Kidney (tissue), 14 donors: ENCODE results near the gene LGR6. TPM values are rescaled to one million over a fixed set of nuclear protein-coding genes. Genes with fewer than 3 reads are reported as not detected.
A peak's percentile ranks its signal among the peaks of the same experiment; 100 is the strongest.

ENCODE experiments used
- DNase-seq, 5 donors: peaks; one replicate each; pipeline ENCODE4 v3.0.0-alpha.2; 2013 to 2020
- FAIRE-seq: peaks from 2 replicates; lab custom pipeline; 2012; peaks lifted over from hg19 to GRCh38; lab: Jason Lieb, UNC
- H3K27ac ChIP-seq, 2 donors: one replicate each; pipeline ENCODE4 v1.7.0; 2013; ENCODE audit warnings: low read depth in 2 of 2, low read length in 2 of 2, inconsistent platforms in 1 of 2
- H3K27me3 ChIP-seq: one replicate; pipeline ENCODE4 v1.7.1; 2013; ENCODE audit warnings: low read length, inconsistent platforms; ENCODE audit not compliant: control insufficient read depth, insufficient read depth
- H3K36me3 ChIP-seq, 3 donors: one replicate each; pipeline versions ENCODE4 v1.7.0 to v1.7.1; 2013; ENCODE audit warnings: low read length in 3 of 3, control low read depth in 1 of 3, inconsistent platforms in 1 of 3; ENCODE audit not compliant: insufficient read depth in 3 of 3, control insufficient read depth in 2 of 3
- H3K4me1 ChIP-seq, 3 donors: one replicate each; pipeline versions ENCODE4 v1.7.0 to v1.7.1; 2013; ENCODE audit warnings: low read length in 3 of 3, inconsistent platforms in 1 of 3, low read depth in 1 of 3; ENCODE audit not compliant: control insufficient read depth in 2 of 3, insufficient read depth in 2 of 3
- H3K4me3 ChIP-seq, 3 donors: one replicate each; pipeline versions ENCODE4 v1.7.0 to v1.8.1; 2013; ENCODE audit warnings: low read length in 3 of 3, control low read depth in 1 of 3, inconsistent platforms in 1 of 3
- H3K9ac ChIP-seq, 3 donors: one replicate each; pipeline versions ENCODE4 v1.7.0 to v1.7.1; 2013; ENCODE audit warnings: low read length in 3 of 3, control low read depth in 1 of 3, inconsistent platforms in 1 of 3
- H3K9me3 ChIP-seq, 3 donors: one replicate each; pipeline versions ENCODE4 v1.7.0 to v1.7.1; 2013; ENCODE audit warnings: low read length in 3 of 3, control low read depth in 1 of 3, inconsistent platforms in 1 of 3; ENCODE audit not compliant: control insufficient read depth in 2 of 3, insufficient read depth in 1 of 3
- intact Hi-C: fragments of 100-400 bp; cut with DNase I; formaldehyde crosslinking; loops from one replicate; pipeline ENCODE4 v1.11.1; 2022
- polyA plus RNA-seq: library from polyadenylated mRNA; stranded (reverse); fragments of 350-450 nt; fragmentation: Illumina TruSeq; extraction: RNeasy Lipid Tissue Mini Kit (QIAGEN cat#74804); gene quantifications from one replicate; pipeline ENCODE4 v1.2.3, GENCODE V29; 2014; ENCODE audit warnings: low read depth, low replicate concordance; ENCODE audit not compliant: insufficient read depth
- total RNA-seq: library from RNA; stranded (reverse); fragmentation: NEBNext Ultra II Directional; extraction: Animal tissue kit (Norgen Biotek cat#: 25700); gene quantifications from one replicate; pipeline ENCODE4 v1.2.1, GENCODE V29; 2021
- TF ChIP-seq, protein P1 (sequence below): IDR thresholded peaks from 3 replicates; pipeline ENCODE4 v1.5.1; 2012; ENCODE audit warnings: mild to moderate bottlenecking, moderate library complexity, borderline replicate concordance; ENCODE audit not compliant: insufficient read depth; ENCODE audit errors: extremely low read depth
- donor health status: control.
- donor health status: control.
- donor health status: control.
- donor health status: control.
- donor health status: control.
- donor health status: DM: yes; HTN: yes; CAD: no.
- donor health status: Normal renal cell carcinoma (clear cell type).

LGR6 gene
- total and polyA plus RNA-seq, 2 donors from 2014 or later = 1.8 to 4.1 TPM

DNA sequence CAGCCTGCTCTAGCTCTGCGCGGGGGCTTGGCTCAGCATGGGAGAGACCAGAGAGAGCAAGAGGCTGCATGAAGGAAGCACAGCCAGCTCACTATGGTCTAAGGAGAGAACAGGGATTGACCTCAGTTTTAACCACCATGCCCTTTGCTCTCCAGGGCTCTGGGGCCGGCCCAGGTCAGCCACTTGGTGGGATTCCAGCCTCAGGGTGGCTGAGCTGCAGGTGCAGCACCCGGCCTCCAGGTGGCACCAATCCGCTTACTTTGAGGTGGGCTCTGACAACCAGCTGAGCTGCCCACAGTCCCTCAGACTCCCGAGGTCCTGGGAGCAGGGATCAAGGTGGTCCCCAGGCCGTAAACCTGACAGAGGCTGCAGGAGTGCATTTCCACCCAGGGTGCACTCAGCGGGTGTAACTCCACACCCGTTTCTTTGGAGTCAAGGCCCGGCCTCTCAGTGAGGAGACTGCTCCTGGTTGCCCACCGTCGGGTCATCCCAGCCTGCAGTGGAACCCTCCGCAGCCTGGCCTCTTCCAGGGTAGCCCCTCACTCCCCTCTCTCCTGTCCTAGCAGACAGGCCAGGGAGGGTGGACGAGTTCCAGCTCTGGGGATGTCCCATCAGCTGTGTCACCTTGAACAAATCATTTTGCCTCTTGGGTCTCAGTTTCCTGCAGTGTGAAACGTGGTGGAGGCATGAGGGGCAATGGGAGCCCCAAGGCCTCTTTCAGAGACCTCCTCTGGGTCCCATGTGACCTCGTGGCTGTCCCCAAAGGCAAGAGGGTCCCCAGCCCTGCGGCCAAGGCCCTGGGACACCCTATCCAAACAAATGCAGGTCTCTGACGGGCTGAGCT is 607 bp upstream of the LGR6 start:
- H3K36me3 ChIP-seq = no peaks in the 10 kb centered on the region
- H3K9me3 ChIP-seq = no peaks in the 10 kb centered on the region
- H3K27me3 ChIP-seq = peaks cover 4% of the 10 kb centered on the region
- no peak overlapping the region for H3K9ac ChIP-seq
- FAIRE-seq (no peak), DNase-seq (peak; percentile 65 to 85 (median 77))
- H3K27ac ChIP-seq = no peak overlapping the region
- TF ChIP-seq, protein P1, sequence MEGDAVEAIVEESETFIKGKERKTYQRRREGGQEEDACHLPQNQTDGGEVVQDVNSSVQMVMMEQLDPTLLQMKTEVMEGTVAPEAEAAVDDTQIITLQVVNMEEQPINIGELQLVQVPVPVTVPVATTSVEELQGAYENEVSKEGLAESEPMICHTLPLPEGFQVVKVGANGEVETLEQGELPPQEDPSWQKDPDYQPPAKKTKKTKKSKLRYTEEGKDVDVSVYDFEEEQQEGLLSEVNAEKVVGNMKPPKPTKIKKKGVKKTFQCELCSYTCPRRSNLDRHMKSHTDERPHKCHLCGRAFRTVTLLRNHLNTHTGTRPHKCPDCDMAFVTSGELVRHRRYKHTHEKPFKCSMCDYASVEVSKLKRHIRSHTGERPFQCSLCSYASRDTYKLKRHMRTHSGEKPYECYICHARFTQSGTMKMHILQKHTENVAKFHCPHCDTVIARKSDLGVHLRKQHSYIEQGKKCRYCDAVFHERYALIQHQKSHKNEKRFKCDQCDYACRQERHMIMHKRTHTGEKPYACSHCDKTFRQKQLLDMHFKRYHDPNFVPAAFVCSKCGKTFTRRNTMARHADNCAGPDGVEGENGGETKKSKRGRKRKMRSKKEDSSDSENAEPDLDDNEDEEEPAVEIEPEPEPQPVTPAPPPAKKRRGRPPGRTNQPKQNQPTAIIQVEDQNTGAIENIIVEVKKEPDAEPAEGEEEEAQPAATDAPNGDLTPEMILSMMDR = peak; percentile 67
- intact Hi-C loops = no loop called here
- no peak overlapping the region for H3K4me3 ChIP-seq
- H3K4me1 ChIP-seq = peaks cover 0 to 3% (median 0%) of the 10 kb centered on the region in 3 donors

DNA sequence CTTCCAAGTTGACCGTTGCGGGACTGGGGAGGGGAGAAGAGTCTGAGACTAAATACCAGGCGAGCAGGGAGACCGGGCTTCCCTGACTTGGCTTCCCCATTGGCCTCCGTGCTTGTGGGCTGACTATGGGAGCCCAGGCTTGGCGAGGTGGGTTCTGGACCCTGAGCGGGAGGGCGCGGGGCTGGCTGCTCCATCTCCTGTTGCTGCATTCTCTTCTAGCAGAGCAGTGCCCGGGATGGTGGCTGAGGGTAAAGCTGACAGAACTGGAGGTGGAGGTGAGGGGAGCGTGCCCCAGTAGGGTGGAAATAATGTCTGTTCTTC is 689 bp downstream of the LGR6 start:
- Histone ChIP-seq H3K4me3 (no peak overlapping the region), H3K4me1 (peaks cover 0 to 3% (median 0%) of the 10 kb centered on the region in 3 donors), H3K27me3 (peaks cover 4% of the 10 kb centered on the region), H3K9me3 (no peaks in the 10 kb centered on the region), H3K9ac (no peak overlapping the region), H3K27ac (no peak overlapping the region), H3K36me3 (no peaks in the 10 kb centered on the region)
- intact Hi-C loops = no loop called here
- FAIRE-seq = no peak
- DNase-seq = peak in 1 of 5 donors; percentile 60
- TF ChIP-seq, protein P1 = no peak

DNA sequence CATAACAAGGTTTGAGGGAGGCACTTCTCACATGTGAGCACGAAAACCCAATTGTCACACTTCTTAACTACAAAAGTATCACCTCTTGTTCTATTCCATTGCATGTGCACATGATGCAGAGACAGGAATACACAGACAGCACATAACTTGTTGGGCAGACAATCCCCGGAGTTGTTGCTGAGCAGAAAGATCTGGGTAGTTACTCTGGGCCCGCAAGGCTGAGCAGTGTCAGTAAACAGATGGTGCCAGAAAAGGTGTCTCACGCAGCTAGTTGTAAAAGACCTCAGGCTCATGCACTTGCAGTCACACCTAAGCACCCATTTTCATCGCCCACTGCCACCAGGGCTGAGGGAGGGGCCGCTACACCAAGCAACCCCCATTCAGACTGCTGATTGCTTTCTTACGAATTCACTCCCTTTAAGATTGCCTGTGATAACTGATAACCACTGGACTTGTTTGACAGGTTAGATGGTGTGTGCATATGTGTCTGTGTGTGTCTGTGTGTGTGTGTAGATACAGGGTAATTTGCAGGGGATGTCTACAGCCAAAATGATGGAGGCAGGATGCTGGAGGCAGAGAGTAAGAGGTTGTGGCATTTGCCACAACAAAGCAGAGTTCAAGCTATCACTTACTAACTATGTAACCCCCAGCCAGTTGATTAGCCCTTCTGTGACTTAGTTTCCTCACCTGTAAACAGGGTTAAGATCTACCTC is 4.2 kb downstream of the LGR6 start:
- DNase-seq = no peak
- no peak overlapping the region for H3K9ac ChIP-seq
- no peak overlapping the region for H3K4me3 ChIP-seq
- no peak overlapping the region for H3K27ac ChIP-seq
- intact Hi-C loops = no loop called here
- H3K9me3 ChIP-seq = no peaks in the 10 kb centered on the region
- no peak for FAIRE-seq
- peaks cover 4% of the 10 kb centered on the region for H3K27me3 ChIP-seq
- H3K4me1 ChIP-seq = peaks cover 0 to 3% (median 0%) of the 10 kb centered on the region in 3 donors
- TF ChIP-seq, protein P1 = no peak
- H3K36me3 ChIP-seq = no peaks in the 10 kb centered on the region
